Colonic mucosa (tissue), 4 donors: ENCODE results near the gene ANGPTL8. TPM values are rescaled to one million over a fixed set of nuclear protein-coding genes. Genes with fewer than 3 reads are reported as not detected.

Experiments
- DNase-seq: peaks from one replicate; pipeline ENCODE4 v3.0.0-alpha.2; 2020
- H3K27ac ChIP-seq: fragments of 200-600 bp; one replicate; pipeline ENCODE4 v1.8.0; 2021
- H3K27me3 ChIP-seq: fragments of 200-600 bp; one replicate; pipeline ENCODE4 v1.8.0; 2021
- H3K36me3 ChIP-seq: fragments of 200-600 bp; one replicate; pipeline ENCODE4 v1.8.0; 2021
- H3K4me1 ChIP-seq: fragments of 200-600 bp; one replicate; pipeline ENCODE4 v1.8.0; 2021; ENCODE audit warnings: mild to moderate bottlenecking
- H3K4me3 ChIP-seq: fragments of 200-600 bp; one replicate; pipeline ENCODE4 v1.8.0; 2021
- H3K9ac ChIP-seq, 2 donors: one replicate each; pipeline ENCODE4 v1.7.0; 2013; ENCODE audit warnings: control low read depth in 2 of 2, low read depth in 2 of 2, low read length in 2 of 2
- H3K9me3 ChIP-seq: fragments of 200-600 bp; one replicate; pipeline ENCODE4 v1.8.0; 2021
- CTCF ChIP-seq: fragments of 200-600 bp; IDR thresholded peaks from one replicate; pipeline ENCODE4 v1.8.0; 2022; ENCODE audit warnings: antibody characterized with exemption, mild to moderate bottlenecking
- intact Hi-C: fragments of 100-400 bp; cut with DNase I; formaldehyde crosslinking; loops from one replicate; pipeline ENCODE4 v1.14.1; 2022
- total RNA-seq, 2 donors: library from RNA; stranded (reverse); fragmentation: NEBNext Ultra II Directional in 1 of 2; extraction: Animal tissue kit (Norgen Biotek cat#: 25700) in 1 of 2; gene quantifications; one replicate each; pipeline ENCODE4 v1.2.1, GENCODE V29; 2021
- donor health status: healthy.
- donor health status: DM: no; HTN: no; CAD: no.
- donor health status: DM: no; HTN: no; CAD: no.

Gene ANGPTL8
- total RNA-seq, 2 donors from 2014 or later, result not detected

- intact Hi-C loops, result no loop called here
- Histone ChIP-seq H3K9me3 (no peaks in the 10 kb centered on the region), H3K36me3 (peaks cover under 1% of the 10 kb centered on the region), H3K4me3 (no peak overlapping the region), H3K27ac (no peak overlapping the region), H3K4me1 (no peaks in the 10 kb centered on the region), H3K27me3 (no peaks in the 10 kb centered on the region), H3K9ac (no peak overlapping the region)
- TF ChIP-seq CTCF, result no peak
- no peak for DNase-seq
These were observed 18.3 kb upstream of the ANGPTL8 start for GRCh38 chr19:11221082-11221598.

- Histone ChIP-seq H3K27me3 (no peaks in the 10 kb centered on the region), H3K9ac (no peak overlapping the region), H3K36me3 (peaks cover 9% of the 10 kb centered on the region), H3K27ac (no peak overlapping the region), H3K9me3 (no peaks in the 10 kb centered on the region), H3K4me1 (no peaks in the 10 kb centered on the region), H3K4me3 (no peak overlapping the region)
- intact Hi-C loops, result no loop called here
- no peak for DNase-seq
- TF ChIP-seq CTCF, result no peak
These were observed 16.2 kb upstream of the ANGPTL8 start for GRCh38 chr19:11223200-11223599.

- Histone ChIP-seq H3K9me3 (no peaks in the 10 kb centered on the region), H3K4me1 (no peaks in the 10 kb centered on the region), H3K36me3 (peaks cover 9% of the 10 kb centered on the region), H3K9ac (no peak overlapping the region), H3K27ac (no peak overlapping the region), H3K27me3 (no peaks in the 10 kb centered on the region), H3K4me3 (no peak overlapping the region)
- DNase-seq, result no peak
- TF ChIP-seq CTCF, result no peak
- intact Hi-C loops, result no loop called here
These were observed 15.0 kb upstream of the ANGPTL8 start for GRCh38 chr19:11224429-11224828.

- no peaks in the 10 kb centered on the region for H3K27me3 ChIP-seq
- H3K4me1 ChIP-seq, result no peaks in the 10 kb centered on the region
- intact Hi-C loops, result no loop called here
- H3K27ac ChIP-seq, result no peak overlapping the region
- DNase-seq, result no peak
- H3K9me3 ChIP-seq, result no peaks in the 10 kb centered on the region
- no peak overlapping the region for H3K4me3 ChIP-seq
- TF ChIP-seq CTCF, result no peak
- no peak overlapping the region for H3K9ac ChIP-seq
- peaks cover 9% of the 10 kb centered on the region for H3K36me3 ChIP-seq
These were observed 14.2 kb upstream of the ANGPTL8 start for GRCh38 chr19:11225172-11225571.

GRCh38 chr19:11225815-11226214, 13.6 kb upstream of the ANGPTL8 start:
- H3K27ac ChIP-seq, result no peak overlapping the region
- H3K4me3 ChIP-seq, result no peak overlapping the region
- no peaks in the 10 kb centered on the region for H3K27me3 ChIP-seq
- no peaks in the 10 kb centered on the region for H3K4me1 ChIP-seq
- no peak for DNase-seq
- no peak overlapping the region for H3K9ac ChIP-seq
- H3K36me3 ChIP-seq, result peaks cover 9% of the 10 kb centered on the region
- intact Hi-C loops, result no loop called here
- H3K9me3 ChIP-seq, result no peaks in the 10 kb centered on the region
- TF ChIP-seq CTCF, result no peak
